Stimulated activated CD8-positive, alpha-beta memory T cell treated with anti-CD3 and anti-CD28 coated beads, Interleukin-4, amount 100 ng/mL, for 1 hour (primary cell): ENCODE measurements around the gene OSBP2.

Experiments used
- DNase-seq, 2 donors: peaks; one replicate each; pipeline ENCODE4 v3.0.0-alpha.2; 2020; ENCODE audit warnings: low read depth in 2 of 2, low spot score in 1 of 2

The OSBP2 gene

DNA sequence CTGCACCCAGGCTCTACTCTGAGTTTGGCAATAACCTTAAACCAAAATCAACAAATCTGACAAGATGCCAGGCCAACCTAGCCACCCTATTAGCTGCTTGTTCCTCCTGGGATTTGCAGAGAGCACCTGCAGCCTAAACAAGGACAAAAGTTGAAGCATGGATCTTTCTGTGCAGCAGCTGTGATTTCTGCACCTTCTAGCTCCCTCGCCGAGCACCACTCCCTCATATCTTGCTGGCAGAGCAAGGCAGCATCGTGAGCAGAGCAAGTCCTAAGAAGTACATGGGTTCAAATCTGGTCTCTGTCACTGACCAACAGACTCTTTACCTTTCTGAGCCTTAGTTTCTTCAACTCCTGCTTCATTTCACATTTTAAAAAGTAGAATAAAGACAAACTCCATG is 235.6 kb downstream of the OSBP2 start:
- DNase-seq: no peak

- DNase-seq: no peak
These were observed 237.0 kb downstream of the OSBP2 start for GRCh38 chr22:30931541-30932300.

GRCh38 chr22:30932661-30933060 is 238.0 kb downstream of the OSBP2 start:
- no peak for DNase-seq

- DNase-seq: no peak
These were observed 238.8 kb downstream of the OSBP2 start for GRCh38 chr22:30933457-30933856.

- no peak for DNase-seq
These were observed 239.4 kb downstream of the OSBP2 start for GRCh38 chr22:30934053-30934452.

DNA sequence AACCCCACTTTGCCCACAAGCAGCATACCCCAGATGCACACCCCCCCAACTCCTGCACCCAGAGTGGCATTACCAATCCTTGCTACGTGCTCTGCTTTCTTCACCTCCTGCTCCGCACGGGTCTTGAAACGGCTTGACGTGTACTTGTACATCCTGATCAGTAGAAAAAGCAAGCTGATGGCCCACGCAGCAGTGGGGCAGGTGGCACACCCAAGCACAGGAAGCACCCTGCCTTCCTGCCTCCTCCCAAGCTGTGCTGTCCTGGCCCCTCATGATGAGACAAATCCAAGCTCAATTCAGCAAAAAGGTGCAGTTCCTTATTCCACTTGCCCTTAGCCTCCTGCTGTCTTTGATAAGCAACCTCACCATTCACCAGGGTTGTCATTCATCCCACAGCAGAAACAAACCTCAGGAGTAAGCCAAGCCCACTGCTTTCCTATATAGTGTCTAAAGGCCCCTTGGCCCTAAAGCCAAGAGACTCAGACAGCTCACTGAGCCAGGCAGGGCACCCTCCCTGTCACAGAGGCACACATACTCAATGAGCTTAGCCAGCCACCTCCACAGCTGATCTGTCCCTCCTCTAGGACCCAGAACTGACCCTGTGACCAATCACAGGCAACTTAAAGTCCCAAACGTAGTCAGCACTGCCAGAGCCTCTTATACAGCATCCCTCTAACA is 246.2 kb downstream of the OSBP2 start:
- DNase-seq: no peak

DNA sequence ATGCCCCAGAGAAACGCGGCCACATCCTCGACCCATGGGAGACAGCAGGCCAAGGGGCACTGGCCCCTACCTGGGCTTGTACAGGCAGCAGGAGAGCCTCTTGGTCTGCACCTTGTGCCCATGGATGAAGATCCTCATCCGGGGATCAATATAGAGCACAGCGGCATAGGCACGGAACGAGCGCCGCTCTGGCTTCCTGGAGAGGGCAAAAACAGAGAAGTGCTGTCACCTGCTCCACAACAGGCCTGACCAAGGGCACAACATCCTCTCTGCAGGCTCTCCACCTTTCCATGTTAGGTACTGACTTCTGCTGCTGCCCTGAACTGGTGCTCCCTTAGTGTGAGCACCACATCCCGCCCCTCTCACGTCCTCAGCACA is 246.7 kb downstream of the OSBP2 start:
- DNase-seq: no peak

GRCh38 chr22:30943368-30943767 is 248.7 kb downstream of the OSBP2 start:
- peak; percentile 22 to 38 for DNase-seq

GRCh38 chr22:30944986-30945385 is 250.3 kb downstream of the OSBP2 start:
- DNase-seq: no peak

- no peak for DNase-seq
These were observed 251.0 kb downstream of the OSBP2 start for GRCh38 chr22:30945653-30946052.

GRCh38 chr22:30946354-30946753 is 251.7 kb downstream of the OSBP2 start:
- no peak for DNase-seq

- no peak for DNase-seq
These were observed 252.6 kb downstream of the OSBP2 start for GRCh38 chr22:30947173-30947815.

- DNase-seq: no peak
These were observed 253.3 kb downstream of the OSBP2 start for GRCh38 chr22:30947816-30948454.

DNA sequence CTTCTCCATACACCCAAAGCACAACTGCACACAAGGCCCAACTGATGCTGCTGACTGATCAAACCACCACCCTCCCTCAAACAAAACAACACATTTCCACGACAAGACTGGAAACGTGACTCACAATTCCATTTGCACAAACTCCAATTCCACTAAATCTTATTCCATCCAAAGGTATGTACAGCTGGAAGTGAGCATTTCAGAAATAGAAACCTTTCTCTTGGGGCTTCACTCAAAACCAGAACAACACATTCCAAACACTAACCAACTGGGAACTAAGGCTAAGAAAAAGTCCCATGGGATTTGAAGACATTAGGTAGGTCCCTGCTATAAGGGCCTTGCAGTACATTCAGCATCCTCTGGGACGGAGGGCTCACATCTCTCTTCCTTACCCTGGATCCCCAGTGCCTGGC is 254.3 kb downstream of the OSBP2 start:
- no peak for DNase-seq

- DNase-seq: no peak
These were observed 255.4 kb downstream of the OSBP2 start for GRCh38 chr22:30949934-30950660.

DNA sequence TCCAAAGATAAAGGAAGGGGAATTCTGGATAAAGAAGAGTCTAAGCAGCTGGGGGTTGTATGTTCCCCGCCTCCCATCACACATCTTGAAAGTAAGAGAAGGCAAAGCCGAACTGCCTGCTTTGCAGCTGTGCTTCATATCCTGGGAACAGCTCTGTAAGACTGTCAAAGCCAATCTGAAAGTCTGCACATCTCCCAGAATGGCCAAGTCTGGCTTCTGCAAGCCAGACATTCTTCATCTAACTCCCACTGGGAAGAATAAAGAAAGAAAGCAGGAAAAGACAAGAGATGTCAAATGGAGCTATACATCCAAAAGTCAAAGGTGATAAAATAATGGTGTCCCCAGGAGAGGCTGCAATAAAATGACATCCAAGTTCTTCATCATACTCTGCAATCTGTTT is 258.5 kb downstream of the OSBP2 start:
- no peak for DNase-seq

- no peak for DNase-seq
These were observed 260.5 kb downstream of the OSBP2 start for GRCh38 chr22:30955153-30955552.
